ENCODE measurements around the gene PCDHGA1. TPM values are rescaled to one million over a fixed set of nuclear protein-coding genes. Genes with fewer than 3 reads are reported as not detected.

Gene PCDHGA1
- total and polyA plus RNA-seq, 2 of the 4 experiments (the other 2 are of a cell fraction) = 0.90 to 0.92 TPM

- Histone ChIP-seq H3K23ac (ENCODE audit: low read depth, low read length) (no peak overlapping the region), H2AK5ac (ENCODE audit: low read depth, low read length) (no peak overlapping the region), H3K18ac (ENCODE audit: low read depth, low read length) (no peak overlapping the region), H3K4ac (ENCODE audit: low read depth, low read length) (no peak overlapping the region), H3K9me1 (ENCODE audit: insufficient read depth, low read length) (no peaks in the 10 kb centered on the region), H3K4me2 (ENCODE audit: low read depth, low read length) (peak overlapping the region; percentile 33), H3K14ac (replicated peaks; ENCODE audit: low read depth, low read length) (no peak overlapping the region), H3K9me3 (ENCODE audit: control insufficient read depth, insufficient read depth, low read length) (peaks cover 36% of the 10 kb centered on the region; the same call in 1 of the 2 replicates), H2AFZ (replicated peaks; ENCODE audit: low read length, poor library complexity) (peak overlapping the region; percentile 52), H3K4me3 (ENCODE audit: insufficient read depth, low read depth, low read length) (peak overlapping the region; percentile 6; the same call in 1 of the 2 replicates), H4K20me1 (ENCODE audit: insufficient read depth, low read length) (no peaks in the 10 kb centered on the region), H2BK120ac (ENCODE audit: low read depth, low read length) (no peak overlapping the region), H2AK9ac (replicated peaks; ENCODE audit: low read depth, low read length, poor library complexity) (peak overlapping the region; percentile 31), H2BK5ac (ENCODE audit: low read depth, low read length, poor library complexity, severe bottlenecking) (no peak overlapping the region), H3K27me3 (ENCODE audit: control insufficient read depth, insufficient read depth, low read length) (no peaks in the 10 kb centered on the region), H2BK15ac (ENCODE audit: low read depth, low read length) (no peak overlapping the region), H3K36me3 (ENCODE audit: control insufficient read depth, insufficient read depth, low read length) (peaks cover 18% of the 10 kb centered on the region), H4K8ac (ENCODE audit: low read depth in 2 of 2, low read length in 2 of 2) (peak overlapping the region in 1 of 2 experiments; percentile 42; a peak in 1 of 4 replicates), H3K4me1 (ENCODE audit: control insufficient read depth, insufficient read depth, low read length) (no peaks in the 10 kb centered on the region; the same call in 1 of the 2 replicates), H3K9ac (ENCODE audit: low read depth, low read length) (no peak overlapping the region), H3K56ac (ENCODE audit: extremely low read depth, insufficient read depth, low read length) (no peak overlapping the region), H3K79me1 (ENCODE audit: low read depth in 1 of 2, low read length in 2 of 2) (peaks cover 17 to 22% of the 10 kb centered on the region in 2 experiments; a peak in 3 of 4 replicates), H4K91ac (ENCODE audit: insufficient read depth, low read depth, low read length) (no peak overlapping the region; the same call in 1 of the 2 replicates), H2BK20ac (ENCODE audit: low read depth, low read length) (no peak overlapping the region), H4K5ac (ENCODE audit: low read depth, low read length) (peak overlapping the region; percentile 39), H3K27ac (ENCODE audit: insufficient read depth, low read length) (no peak overlapping the region)
- ATAC-seq (ENCODE audit: low read depth) = no peak
- CTCF ChIA-PET = interaction anchor here (1.5 kb wide), 1 partner anchor 9 kb away, joined by 3 read pairs; no protein-coding TSS in a partner anchor
- no TSS peak for BruUV-seq (replicated peaks)
- intact Hi-C loops (cut with micrococcal nuclease) = loop anchor here (2.0 to 5.0 kb wide), 3 partner anchors 46 to 94 kb away; partner anchors contain the start of gene PCDHGC3
- in situ Hi-C loops (cut with MboI; ENCODE audit: low sequenced_read_pairs) = no loop called here
- POLR2A ChIA-PET (ENCODE audit: unreplicated experiment) = no interaction called here
- DNase-seq = no peak
- 51% methylated on average over 33 of the region's 37 CpGs; no CpG with 5 or more reads in 1 of the 2 experiments for WGBS, 2 experiments (ENCODE audit: extremely low coverage in 2 of 2, insufficient read length in 1 of 2)
- dilution Hi-C loops (cut with HindIII; ENCODE audit: low sequenced_read_pairs, unreplicated experiment) = no loop called here
- TF ChIP-seq MAFK (IDR thresholded peaks at IDR 0.05; ENCODE audit: low read depth, low read length) (no peak), MAZ (IDR thresholded peaks at IDR 0.05; ENCODE audit: borderline replicate concordance, low read depth, low read length) (no peak), FOS (IDR thresholded peaks at IDR 0.05; ENCODE audit: low read depth, low read length) (no peak), CEBPB (IDR thresholded peaks at IDR 0.05; ENCODE audit: low read depth, low read length) (no peak), ELK1 (IDR thresholded peaks at IDR 0.05; ENCODE audit: borderline replicate concordance, low read depth, low read length) (no peak)
- TF ChIP-seq, protein P1, sequence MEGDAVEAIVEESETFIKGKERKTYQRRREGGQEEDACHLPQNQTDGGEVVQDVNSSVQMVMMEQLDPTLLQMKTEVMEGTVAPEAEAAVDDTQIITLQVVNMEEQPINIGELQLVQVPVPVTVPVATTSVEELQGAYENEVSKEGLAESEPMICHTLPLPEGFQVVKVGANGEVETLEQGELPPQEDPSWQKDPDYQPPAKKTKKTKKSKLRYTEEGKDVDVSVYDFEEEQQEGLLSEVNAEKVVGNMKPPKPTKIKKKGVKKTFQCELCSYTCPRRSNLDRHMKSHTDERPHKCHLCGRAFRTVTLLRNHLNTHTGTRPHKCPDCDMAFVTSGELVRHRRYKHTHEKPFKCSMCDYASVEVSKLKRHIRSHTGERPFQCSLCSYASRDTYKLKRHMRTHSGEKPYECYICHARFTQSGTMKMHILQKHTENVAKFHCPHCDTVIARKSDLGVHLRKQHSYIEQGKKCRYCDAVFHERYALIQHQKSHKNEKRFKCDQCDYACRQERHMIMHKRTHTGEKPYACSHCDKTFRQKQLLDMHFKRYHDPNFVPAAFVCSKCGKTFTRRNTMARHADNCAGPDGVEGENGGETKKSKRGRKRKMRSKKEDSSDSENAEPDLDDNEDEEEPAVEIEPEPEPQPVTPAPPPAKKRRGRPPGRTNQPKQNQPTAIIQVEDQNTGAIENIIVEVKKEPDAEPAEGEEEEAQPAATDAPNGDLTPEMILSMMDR (conservative IDR thresholded peaks at IDR 0.05; ENCODE audit: low read depth, low read length) = no peak
Observed at GRCh38 chr5:141431286-141431685, 101.0 kb downstream of the PCDHGA1 start.
